KBM-7 (cell line): Measurements from ENCODE around the gene IQCH.
"Not testable (repeated sequence)": the region's sequence is repeated elsewhere in the genome, so short reads cannot be mapped to it uniquely, and the experiment has no call there.

Experiments used
- DNase-seq: peaks from one replicate; pipeline ENCODE4 v3.0.0-alpha.2; 2015
- in situ Hi-C: fragments of 300-500 bp; cut with MboI; formaldehyde crosslinking; loops from 2 replicates; pipeline ENCODE4 v1.14.3; 2020; ENCODE audit warnings: low sequenced_read_pairs, low pct_unique_long_range_greater_than_20kb, mixed read lengths

The IQCH gene

GRCh38 chr15:67242708-67243111 is 11.9 kb upstream of the IQCH start:
- in situ Hi-C loops: no loop called here
- peak; percentile 71 for DNase-seq

GRCh38 chr15:67244971-67245478 is 9.6 kb upstream of the IQCH start:
- DNase-seq: no peak
- in situ Hi-C loops: no loop called here

GRCh38 chr15:67246606-67247005 is 8.0 kb upstream of the IQCH start:
- in situ Hi-C loops, DNase-seq: not testable (repeated sequence)

GRCh38 chr15:67248011-67248505 is 6.5 kb upstream of the IQCH start:
- DNase-seq: no peak
- in situ Hi-C loops: no loop called here

- DNase-seq: no peak
- in situ Hi-C loops: no loop called here
These were observed 4.8 kb upstream of the IQCH start for GRCh38 chr15:67249830-67250229.

GRCh38 chr15:67251318-67251717 is 3.3 kb upstream of the IQCH start:
- in situ Hi-C loops: no loop called here
- no peak for DNase-seq

GRCh38 chr15:67253101-67253500 is 1.5 kb upstream of the IQCH start:
- no peak for DNase-seq
- in situ Hi-C loops: no loop called here

GRCh38 chr15:67253549-67254237 is 893 bp upstream of the IQCH start:
- DNase-seq: peak; percentile 51

GRCh38 chr15:67256051-67256450 is 1.5 kb downstream of the IQCH start:
- DNase-seq: no peak
- in situ Hi-C loops: no loop called here

More at GRCh38 chr15:67253549-67254237, 893 bp upstream of the IQCH start:
- in situ Hi-C loops: no loop called here

GRCh38 chr15:67258412-67258811 is 3.8 kb downstream of the IQCH start:
- in situ Hi-C loops, DNase-seq: not testable (repeated sequence)

- no peak for DNase-seq
- in situ Hi-C loops: no loop called here
These were observed 4.8 kb downstream of the IQCH start for GRCh38 chr15:67259379-67259778.

GRCh38 chr15:67259806-67260205 is 5.2 kb downstream of the IQCH start:
- in situ Hi-C loops: no loop called here
- DNase-seq: no peak

GRCh38 chr15:67266870-67267269 is 12.3 kb downstream of the IQCH start:
- DNase-seq: no peak
- in situ Hi-C loops: no loop called here

GRCh38 chr15:67267440-67267839 is 12.9 kb downstream of the IQCH start:
- in situ Hi-C loops: no loop called here
- DNase-seq: no peak

GRCh38 chr15:67267951-67268941 is 13.7 kb downstream of the IQCH start:
- in situ Hi-C loops: no loop called here
- DNase-seq: no peak

- in situ Hi-C loops: no loop called here
- no peak for DNase-seq
These were observed 19.6 kb downstream of the IQCH start for GRCh38 chr15:67274236-67274635.

- no peak for DNase-seq
- in situ Hi-C loops: no loop called here
These were observed 22.1 kb downstream of the IQCH start for GRCh38 chr15:67276666-67277065.

- in situ Hi-C loops: no loop called here
These were observed 25.6 kb downstream of the IQCH start for GRCh38 chr15:67280217-67280616.

GRCh38 chr15:67281714-67282113 is 27.1 kb downstream of the IQCH start:
- DNase-seq: no peak
- in situ Hi-C loops: no loop called here

More at GRCh38 chr15:67280217-67280616, 25.6 kb downstream of the IQCH start:
- no peak for DNase-seq

- in situ Hi-C loops, DNase-seq: not testable (repeated sequence)
These were observed 31.0 kb downstream of the IQCH start for GRCh38 chr15:67285625-67286024.
